ENCODE results near the gene DHX35. TPM values are rescaled to one million over a fixed set of nuclear protein-coding genes. Genes with fewer than 3 reads are reported as not detected.

Gene DHX35
- total and polyA plus RNA-seq, 12 donors, result 3.2 to 12.7 (median 7.9) TPM

DNA sequence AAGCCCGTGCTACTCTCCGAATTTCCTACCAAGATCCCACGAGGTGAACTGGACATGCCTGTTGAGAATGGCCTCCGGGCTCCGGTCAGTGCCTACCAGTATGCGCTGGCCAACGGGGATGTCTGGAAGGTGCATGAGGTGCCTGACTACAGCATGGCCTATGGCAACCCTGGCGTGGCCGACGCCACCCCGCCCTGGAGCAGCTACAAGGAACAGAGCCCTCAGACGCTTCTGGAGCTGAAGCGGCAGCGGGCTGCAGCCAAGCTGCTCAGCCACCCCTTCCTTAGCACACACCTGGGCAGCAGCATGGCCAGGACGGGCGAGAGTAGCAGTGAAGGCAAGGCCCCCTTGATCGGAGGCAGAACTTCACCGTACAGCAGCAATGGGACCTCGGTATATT lies 44.0 kb upstream of the DHX35 start:
- Histone ChIP-seq H3K27ac (no peak overlapping the region), H3K9me3 (replicated peaks in 1 of 3) (no peaks in the 10 kb centered on the region), H3K36me3 (replicated peaks in 1 of 2) (peaks cover 0 to 4% of the 10 kb centered on the region in 2 donors), H3K27me3 (no peaks in the 10 kb centered on the region), H3K4me1 (replicated peaks in 1 of 2) (no peaks in the 10 kb centered on the region), H3K4me3 (no peak overlapping the region)
- TF ChIP-seq, protein P1, sequence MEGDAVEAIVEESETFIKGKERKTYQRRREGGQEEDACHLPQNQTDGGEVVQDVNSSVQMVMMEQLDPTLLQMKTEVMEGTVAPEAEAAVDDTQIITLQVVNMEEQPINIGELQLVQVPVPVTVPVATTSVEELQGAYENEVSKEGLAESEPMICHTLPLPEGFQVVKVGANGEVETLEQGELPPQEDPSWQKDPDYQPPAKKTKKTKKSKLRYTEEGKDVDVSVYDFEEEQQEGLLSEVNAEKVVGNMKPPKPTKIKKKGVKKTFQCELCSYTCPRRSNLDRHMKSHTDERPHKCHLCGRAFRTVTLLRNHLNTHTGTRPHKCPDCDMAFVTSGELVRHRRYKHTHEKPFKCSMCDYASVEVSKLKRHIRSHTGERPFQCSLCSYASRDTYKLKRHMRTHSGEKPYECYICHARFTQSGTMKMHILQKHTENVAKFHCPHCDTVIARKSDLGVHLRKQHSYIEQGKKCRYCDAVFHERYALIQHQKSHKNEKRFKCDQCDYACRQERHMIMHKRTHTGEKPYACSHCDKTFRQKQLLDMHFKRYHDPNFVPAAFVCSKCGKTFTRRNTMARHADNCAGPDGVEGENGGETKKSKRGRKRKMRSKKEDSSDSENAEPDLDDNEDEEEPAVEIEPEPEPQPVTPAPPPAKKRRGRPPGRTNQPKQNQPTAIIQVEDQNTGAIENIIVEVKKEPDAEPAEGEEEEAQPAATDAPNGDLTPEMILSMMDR (IDR thresholded peaks at IDR 0.05), result no peak
- TF ChIP-seq POLR2A (IDR thresholded peaks at IDR 0.05), result no peak
- DNase-seq, result no peak
- WGBS, 4 donors, result 87 to 97% (median 92%) methylated on average over 6 to 19 of the region's 19 CpGs
- intact Hi-C loops (cut with DNase I), result no loop called here

DNA sequence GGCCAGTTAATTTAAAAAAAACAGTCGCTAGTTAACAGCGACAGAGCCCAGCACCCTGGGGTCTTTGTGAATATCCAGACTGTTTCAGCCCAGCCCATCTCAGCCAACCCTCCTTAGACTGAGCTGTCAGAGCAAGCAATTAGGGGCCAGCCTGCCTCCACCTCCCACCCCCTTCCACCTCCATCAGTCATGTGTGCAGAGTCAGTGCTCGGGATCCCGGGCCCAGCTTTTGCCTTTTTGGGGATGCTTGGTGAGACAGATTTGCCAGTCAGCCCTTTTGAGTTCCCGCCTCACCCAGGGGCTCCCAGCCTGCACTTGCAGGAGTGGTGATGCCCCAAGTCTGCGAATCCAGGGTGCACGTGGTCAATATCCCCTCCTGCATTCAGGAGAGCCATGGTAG lies 42.5 kb upstream of the DHX35 start:
- intact Hi-C loops (cut with DNase I), result no loop called here
- WGBS, 4 donors, result 75 to 85% (median 79%) methylated on average over 4 to 7 of the region's 7 CpGs
- no peaks in the 10 kb centered on the region for H3K9me3 ChIP-seq (replicated peaks in 1 of 3)
- H3K27me3 ChIP-seq, result no peaks in the 10 kb centered on the region
- peaks cover 0 to 4% of the 10 kb centered on the region in 2 donors for H3K36me3 ChIP-seq (replicated peaks in 1 of 2)
- no peak overlapping the region for H3K4me3 ChIP-seq
- H3K4me1 ChIP-seq (replicated peaks in 1 of 2), result no peaks in the 10 kb centered on the region
- no peak for TF ChIP-seq POLR2A (IDR thresholded peaks at IDR 0.05)
- TF ChIP-seq, protein P1 (IDR thresholded peaks at IDR 0.05), result no peak
- no peak overlapping the region for H3K27ac ChIP-seq
- DNase-seq, result no peak

DNA sequence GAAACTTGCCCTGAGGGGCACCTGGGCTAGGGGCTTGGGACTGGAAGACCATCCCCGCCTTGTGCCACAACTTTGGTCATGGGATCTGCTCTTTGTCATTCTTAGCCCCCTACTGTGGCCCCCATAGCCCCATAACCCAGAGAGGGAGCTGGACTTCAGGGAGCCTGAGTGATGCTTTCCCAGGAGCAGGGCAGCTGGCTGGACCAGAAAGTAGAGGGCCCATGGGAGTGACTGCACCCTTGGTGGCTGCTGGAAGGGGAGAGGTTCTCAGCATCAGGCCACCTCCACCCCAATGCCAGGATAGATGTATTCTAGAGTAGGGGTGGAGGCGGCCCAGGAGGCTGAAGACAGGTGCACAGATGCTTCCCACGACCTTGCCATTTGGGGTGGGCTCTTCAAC lies 41.7 kb upstream of the DHX35 start:
- no peak for DNase-seq
- intact Hi-C loops (cut with DNase I), result no loop called here

DNA sequence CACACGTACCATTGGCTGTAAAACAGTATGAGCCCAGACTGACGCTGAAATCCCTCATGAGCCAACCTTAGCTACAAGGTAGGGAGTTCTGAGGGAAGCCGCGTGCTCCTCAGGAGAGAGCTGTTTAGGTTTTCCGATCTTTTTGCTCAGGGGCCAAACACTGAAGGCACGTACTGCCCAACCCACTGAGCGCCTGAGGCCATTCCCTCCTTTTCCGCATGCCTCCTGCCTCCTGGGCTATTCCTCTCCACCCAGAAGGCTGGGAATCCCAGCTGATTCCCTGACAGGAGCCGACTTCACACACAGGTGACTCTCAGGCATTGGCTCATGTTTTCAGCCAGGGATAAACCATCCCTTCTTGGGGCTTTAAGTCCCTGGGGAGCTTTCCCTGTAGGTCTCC lies 41.3 kb upstream of the DHX35 start:
- no peaks in the 10 kb centered on the region for H3K27me3 ChIP-seq
- no peak overlapping the region for H3K27ac ChIP-seq
- TF ChIP-seq POLR2A (IDR thresholded peaks at IDR 0.05), result no peak
- TF ChIP-seq, protein P1 (IDR thresholded peaks at IDR 0.05), result no peak
- H3K4me3 ChIP-seq, result no peak overlapping the region
- intact Hi-C loops (cut with DNase I), result no loop called here
- 79 to 85% (median 82%) methylated on average over 8 to 9 of the region's 9 CpGs for WGBS, 4 donors
- H3K4me1 ChIP-seq (replicated peaks in 1 of 2), result no peaks in the 10 kb centered on the region
- DNase-seq, result no peak
- peaks cover 0 to 4% of the 10 kb centered on the region in 2 donors for H3K36me3 ChIP-seq (replicated peaks in 1 of 2)
- H3K9me3 ChIP-seq (replicated peaks in 1 of 3), result no peaks in the 10 kb centered on the region

More for the DNA sequence above, 41.7 kb upstream of the DHX35 start:
- H3K27ac ChIP-seq, result no peak overlapping the region
- no peak for TF ChIP-seq POLR2A (IDR thresholded peaks at IDR 0.05)
- TF ChIP-seq, protein P1 (IDR thresholded peaks at IDR 0.05), result no peak
- no peaks in the 10 kb centered on the region for H3K4me1 ChIP-seq (replicated peaks in 1 of 2)
- no peaks in the 10 kb centered on the region for H3K9me3 ChIP-seq (replicated peaks in 1 of 3)
- 67 to 98% (median 79%) methylated on average over 1 to 3 of the region's 3 CpGs for WGBS, 4 donors
- H3K27me3 ChIP-seq, result no peaks in the 10 kb centered on the region
- H3K36me3 ChIP-seq (replicated peaks in 1 of 2), result peaks cover 0 to 4% of the 10 kb centered on the region in 2 donors
- H3K4me3 ChIP-seq, result no peak overlapping the region
